Right ventricle myocardium superior (tissue), 1 donor: Measurements from ENCODE around the gene VASH2. TPM values are rescaled to one million over a fixed set of nuclear protein-coding genes. Genes with fewer than 3 reads are reported as not detected.
"Not testable (repeated sequence)": the region's sequence is repeated elsewhere in the genome, so short reads cannot be mapped to it uniquely, and the experiment has no call there.

Experiments
- ATAC-seq: fragments of 200-7000 bp; cut with Tn5 transposase; one replicate; pipeline ENCODE4 v1.9.1; 2020; ENCODE audit warnings: mild to moderate bottlenecking; ENCODE audit not compliant: poor library complexity
- DNase-seq: peaks from one replicate; pipeline ENCODE4 v3.0.0-alpha.2; 2020
- intact Hi-C: fragments of 100-400 bp; cut with DNase I; formaldehyde crosslinking; loops from one replicate; pipeline ENCODE4 v1.11.2; 2022
- long read RNA-seq: library from polyadenylated mRNA; unstranded; transcript quantifications from one replicate; pipeline ENCODE4 v2.0.0, GENCODE V29; 2021
- total RNA-seq: library from RNA; stranded (reverse); fragmentation: NEBNext Ultra II Directional; extraction: Animal tissue kit (Norgen Biotek cat#: 25700); gene quantifications from one replicate; pipeline ENCODE4 v1.2.1, GENCODE V29; 2021
- donor health status: DM: no; HTN: yes; CAD: no; lungs with severe emphysema.

Gene VASH2
- 2.2 TPM for total RNA-seq
- long read RNA-seq, partial matches to known transcripts = 0 of 2 reads
- long read RNA-seq, other reads (novel, unspliced or antisense) = 1 of 2 reads

DNA sequence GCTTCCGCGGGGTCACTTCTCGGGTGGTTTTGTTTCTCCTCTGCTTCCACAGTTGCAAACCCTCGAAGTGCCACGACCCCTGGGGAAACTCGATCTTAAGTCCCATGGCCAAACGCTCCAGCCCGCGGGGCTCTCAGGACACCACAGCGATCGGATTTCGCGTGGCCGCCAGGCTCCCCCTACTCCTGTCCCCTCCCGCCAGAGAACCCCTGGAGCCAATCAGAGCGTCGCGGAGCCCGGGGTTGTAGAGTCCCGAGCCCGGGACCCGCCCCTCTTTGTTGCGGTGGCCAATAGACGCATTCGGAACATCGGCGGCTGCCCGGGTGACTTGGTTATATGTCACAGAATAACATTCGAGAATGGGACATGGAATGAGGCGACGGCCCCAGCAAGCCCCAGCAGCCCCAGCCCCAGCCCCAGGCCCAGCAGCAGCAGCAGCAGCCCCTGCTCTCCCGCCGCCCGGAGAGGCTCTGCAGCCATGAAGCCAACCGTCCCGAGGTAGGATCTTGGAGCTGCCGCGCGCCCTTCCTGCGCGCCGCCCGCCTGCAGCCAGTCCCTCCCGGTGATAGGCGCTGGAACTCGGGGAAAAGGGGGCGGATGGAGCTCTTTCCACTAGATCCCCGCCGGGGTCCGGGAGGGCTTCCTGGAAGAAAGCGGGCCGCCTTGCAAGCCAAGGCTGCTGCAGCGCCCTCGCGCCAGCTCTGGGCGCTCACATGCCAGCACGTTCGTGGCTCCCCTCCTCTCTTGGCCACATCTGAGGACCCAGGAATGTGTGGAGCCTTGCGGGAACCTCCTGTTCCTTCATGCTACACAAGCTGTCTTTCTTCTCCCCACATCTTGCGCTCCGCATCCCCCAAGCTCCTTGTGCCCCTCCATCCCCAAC, at the start of gene VASH2:
VASH2 (plus strand) TSS at position 299 of the 883 bp plus-strand sequence. CDS start 1,002 bp downstream, outside the sequence.
- peak; percentile 99 for ATAC-seq
- intact Hi-C loops = no loop called here

DNA sequence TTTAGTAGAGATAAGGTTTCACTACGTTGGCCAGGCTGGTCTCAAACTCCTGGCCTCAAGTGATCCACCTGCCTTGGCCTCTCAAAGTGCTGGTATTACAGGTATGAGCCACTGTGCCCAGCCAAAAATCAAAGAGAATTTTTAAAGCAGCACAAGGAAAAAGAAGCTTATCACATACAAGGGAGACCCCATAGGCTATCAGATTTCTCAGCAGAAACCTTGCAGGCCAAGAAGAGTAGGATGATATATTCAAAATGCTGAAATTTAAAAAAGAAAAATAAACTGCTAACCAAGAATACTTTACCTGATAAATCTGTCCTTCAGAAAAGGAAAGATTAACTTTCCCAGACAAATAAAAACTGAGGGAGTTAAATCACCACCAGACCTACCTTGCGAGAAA, 49.1 kb upstream of the VASH2 start:
- intact Hi-C loops = no loop called here
- no peak for ATAC-seq
- DNase-seq = no peak

More for the DNA sequence above, at the start of gene VASH2:
- peak; percentile 94 for DNase-seq

DNA sequence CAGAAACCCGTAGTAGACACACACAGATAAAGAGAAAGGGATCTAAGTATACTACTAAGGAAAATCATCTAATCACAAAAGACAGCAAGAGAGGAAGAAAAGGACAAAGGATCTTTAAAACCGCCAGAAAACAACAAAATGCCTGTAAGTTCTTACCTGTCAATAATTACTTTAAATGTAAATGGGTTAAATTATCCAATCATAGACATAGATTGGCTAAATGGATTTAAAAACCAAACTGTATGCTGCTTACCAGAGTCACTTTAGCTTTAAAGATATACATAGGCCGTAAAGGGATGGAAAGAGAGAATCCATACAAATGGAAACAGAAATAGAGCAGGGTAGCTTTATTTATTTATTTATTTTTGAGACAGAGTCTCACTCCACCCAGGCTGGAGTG, 48.3 kb upstream of the VASH2 start:
- intact Hi-C loops = no loop called here
- DNase-seq = no peak

DNA sequence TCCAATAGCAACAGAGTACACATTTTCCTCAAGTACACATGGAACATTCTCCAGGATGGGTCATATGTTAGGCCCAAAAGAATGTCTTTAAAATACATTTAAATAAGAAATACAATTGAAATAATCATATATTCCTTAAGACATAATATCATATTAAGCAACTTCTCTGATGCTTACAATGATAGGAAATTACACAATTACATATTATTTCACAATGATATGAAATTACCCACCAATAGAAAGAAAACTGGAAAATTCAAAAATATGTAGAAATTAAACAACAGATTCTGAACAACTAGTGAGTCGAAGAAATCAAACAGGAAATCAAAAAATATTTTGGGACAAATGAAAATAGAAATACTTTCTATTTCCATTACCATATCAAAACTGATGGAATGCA, 46.7 kb upstream of the VASH2 start:
- intact Hi-C loops = no loop called here
- ATAC-seq (no peak), DNase-seq (no peak)

More for the DNA sequence above, 48.3 kb upstream of the VASH2 start:
- ATAC-seq = no peak

DNA sequence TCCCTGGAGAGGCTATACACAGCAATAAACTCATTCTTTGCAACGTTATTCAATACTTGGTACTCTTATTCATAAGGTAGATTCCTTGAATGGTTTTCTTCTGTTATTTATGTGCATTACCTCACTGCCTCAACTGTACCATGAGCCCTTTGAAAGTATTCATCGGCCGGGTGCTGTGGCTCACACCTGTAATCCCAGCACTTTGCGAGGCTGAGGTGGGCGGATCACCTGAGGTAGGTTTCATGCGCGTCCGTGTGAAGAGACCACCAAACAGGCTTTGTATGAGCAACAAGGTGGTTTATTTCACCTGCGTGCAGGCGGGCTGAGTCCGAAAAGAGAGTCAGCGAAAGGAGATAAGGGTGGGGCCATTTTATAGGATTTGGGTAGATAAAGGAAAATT, 42.3 kb upstream of the VASH2 start:
- intact Hi-C loops, ATAC-seq, DNase-seq: not testable (repeated sequence)

DNA sequence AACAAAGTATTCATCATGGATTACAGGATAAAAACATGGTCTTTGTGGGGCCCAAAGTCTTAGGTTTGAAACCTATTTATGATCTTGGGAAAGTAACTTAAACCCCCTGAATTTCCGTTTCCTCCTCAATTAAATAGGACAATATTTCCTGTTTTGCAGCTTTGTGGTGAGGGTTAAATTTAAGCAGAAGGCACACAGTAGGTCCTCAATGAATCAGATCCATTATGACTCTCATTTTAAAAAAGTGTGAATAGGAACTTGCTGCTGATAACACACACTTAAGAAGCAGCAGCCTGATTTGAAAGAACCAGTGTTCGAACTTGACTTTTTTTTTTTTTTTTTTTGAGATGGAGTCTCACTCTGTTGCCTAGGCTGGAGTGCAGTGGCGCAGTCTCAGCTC, 41.4 kb upstream of the VASH2 start:
- ATAC-seq (no peak), DNase-seq (no peak)
- intact Hi-C loops = no loop called here

DNA sequence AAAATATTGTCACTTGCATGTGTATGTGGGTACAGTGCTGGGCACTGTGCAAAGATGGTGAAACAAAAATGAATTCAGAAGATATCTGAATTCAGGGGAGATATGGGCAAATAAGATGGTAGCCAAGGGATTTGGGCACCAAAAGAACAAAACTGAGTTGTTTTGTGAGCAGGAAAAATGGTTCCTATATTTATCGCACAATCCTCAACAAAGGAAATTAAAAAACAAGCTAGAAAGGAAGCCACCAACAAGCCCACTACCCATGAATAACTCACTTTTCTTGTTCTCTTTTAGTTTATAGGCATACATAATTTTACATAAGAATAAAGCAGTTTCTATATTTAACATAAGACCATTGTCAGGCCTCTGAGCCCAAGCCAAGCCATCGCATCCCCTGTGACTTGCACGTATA, 40.7 kb upstream of the VASH2 start:
- ATAC-seq = no peak
- no peak for DNase-seq
- intact Hi-C loops = no loop called here

DNA sequence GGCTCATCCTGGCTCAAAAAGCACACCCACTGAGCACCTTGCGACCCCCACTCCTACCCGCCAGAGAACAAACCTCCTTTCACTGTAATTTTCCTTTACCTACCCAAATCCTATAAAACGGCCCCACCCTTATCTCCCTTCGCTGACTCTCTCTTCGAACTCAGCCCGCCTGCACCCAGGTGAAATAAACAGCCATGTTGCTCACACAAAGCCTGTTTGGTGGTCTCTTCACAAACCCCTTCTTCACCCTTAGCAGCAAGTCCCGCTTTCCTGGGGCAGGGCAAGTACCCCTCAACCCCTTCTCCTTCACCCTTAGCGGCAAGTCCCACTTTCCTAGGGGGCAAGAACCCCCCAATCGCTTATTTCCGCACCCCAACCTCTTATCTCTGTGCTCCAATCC, 40.1 kb upstream of the VASH2 start:
- ATAC-seq, DNase-seq, intact Hi-C loops: not testable (repeated sequence)

DNA sequence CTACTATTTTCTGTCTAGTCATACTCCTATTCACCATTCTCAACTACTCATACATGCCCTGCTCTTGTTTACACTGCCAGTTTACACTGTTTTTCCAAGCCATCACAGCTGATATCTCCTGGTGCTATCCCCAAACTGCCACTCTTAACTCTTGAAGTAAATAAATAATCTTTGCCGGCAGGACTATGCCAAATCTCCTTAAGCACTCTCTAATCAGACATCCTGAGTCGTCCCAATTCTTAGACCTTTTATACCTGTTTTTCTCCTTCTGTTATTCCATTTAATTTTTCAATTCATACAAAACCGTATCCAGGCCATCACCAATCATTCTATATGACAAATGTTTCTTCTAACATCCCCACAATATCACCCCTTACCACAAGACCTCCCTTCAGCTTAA, 36.7 kb upstream of the VASH2 start:
- intact Hi-C loops, ATAC-seq, DNase-seq: not testable (repeated sequence)

DNA sequence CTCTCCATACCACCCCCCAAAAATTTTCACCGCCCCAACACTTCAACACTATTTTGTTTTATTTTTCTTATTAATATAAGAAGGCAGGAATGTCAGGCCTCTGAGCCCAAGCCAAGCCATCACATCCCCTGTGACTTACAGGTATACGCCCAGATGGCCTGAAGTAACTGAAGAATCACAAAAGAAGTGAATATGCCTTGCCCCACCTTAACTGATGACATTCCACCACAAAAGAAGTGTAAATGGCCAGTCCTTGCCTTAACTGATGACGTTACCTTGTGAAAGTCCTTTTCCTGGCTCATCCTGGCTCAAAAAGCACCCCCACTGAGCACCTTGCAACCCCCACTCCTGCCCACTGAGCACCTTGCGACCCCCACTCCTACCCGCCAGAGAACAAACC, 36.2 kb upstream of the VASH2 start:
- DNase-seq, intact Hi-C loops, ATAC-seq: not testable (repeated sequence)

DNA sequence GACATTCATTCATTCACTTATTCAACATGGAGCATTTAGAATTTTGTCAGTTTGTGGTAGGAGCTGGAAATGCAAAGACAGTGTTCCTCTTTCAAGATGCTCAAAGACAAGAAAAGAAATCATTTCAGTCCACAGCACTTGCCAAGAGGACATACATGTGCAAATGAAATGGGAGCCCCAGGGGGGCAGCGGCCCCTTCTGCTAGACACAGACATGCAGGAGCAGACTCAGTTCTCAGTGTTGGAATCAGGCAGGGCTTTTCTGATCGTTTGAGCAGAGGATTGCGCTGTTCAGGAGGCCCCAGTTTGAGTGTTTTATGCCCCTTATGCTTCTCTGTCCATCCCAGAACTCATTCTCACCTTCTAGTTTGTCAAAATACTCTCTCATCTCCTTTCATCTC, 35.6 kb upstream of the VASH2 start:
- intact Hi-C loops = no loop called here
- DNase-seq (no peak), ATAC-seq (no peak)

DNA sequence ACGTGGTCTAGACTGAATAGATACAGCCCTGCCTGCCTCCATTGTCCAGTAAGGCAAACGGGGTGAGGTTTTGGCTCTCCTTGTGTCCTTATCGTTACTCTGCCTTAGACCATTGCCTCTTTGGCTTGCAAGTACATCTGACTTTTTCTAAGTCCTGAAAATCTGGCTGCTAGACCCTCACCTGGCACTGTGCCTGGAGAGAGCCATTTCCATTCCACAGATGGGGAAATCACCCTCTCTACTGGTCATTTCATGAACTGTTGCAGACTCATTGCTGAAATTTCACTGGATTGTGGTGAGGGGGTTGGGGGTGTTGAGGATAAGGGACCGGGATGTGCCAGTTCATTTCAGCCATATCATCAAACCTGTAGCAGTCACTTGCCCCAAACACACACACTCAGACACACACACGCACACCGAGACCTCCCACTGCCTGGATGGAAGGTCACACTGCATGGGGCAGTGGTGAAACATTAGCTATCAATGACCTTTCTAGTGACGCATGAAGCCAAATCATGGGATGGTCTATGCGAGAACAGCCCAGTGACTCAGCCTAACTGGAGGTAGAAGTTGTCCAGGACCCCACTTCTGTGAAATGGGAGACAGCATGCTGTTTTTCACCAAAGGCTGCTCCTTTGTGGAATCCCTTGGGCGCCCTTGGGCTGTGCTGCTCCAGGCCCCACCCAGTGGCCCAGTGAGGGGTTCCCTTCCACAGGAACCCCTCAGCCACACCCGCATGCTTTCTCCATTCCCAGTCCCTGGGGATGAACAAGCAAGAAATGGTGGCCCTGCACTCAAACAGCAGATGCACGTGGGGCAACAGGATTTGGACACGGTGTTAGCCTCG, 34.9 kb upstream of the VASH2 start:
- ATAC-seq = peak; percentile 70
- intact Hi-C loops = no loop called here
- peak; percentile 70 for DNase-seq

DNA sequence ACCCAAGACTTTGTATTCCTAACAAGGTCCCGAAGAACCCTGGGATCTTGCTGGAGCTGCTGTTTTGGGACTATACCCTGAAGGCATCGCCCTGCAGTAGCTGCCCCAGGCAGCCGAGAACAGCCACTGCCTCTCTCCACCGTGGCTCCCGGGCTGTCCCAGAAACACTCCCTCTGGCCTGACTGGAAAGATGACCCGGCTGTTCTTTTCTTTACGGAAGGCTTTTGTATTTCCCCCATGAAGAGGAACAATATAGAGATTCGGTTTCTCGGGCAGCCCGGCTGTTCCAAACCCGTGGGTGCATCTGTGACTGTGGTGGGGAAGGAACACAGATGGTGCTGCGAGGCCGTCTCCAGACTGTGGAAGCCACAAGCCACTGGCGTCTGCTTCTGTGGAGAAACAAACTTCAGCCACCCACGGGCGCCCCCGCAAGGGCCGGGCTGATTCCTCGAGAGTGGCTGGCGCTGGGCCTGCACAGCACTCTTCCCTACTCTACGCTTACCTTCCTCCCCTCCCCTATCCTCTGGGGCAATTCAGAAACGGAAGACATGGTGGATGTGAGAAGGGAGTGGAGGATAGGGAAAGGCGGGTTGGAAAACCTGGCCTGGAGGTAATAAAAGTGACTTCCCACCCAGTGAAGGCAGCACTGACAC, 33.7 kb upstream of the VASH2 start:
- intact Hi-C loops = no loop called here
- peak; percentile 69 for DNase-seq

DNA sequence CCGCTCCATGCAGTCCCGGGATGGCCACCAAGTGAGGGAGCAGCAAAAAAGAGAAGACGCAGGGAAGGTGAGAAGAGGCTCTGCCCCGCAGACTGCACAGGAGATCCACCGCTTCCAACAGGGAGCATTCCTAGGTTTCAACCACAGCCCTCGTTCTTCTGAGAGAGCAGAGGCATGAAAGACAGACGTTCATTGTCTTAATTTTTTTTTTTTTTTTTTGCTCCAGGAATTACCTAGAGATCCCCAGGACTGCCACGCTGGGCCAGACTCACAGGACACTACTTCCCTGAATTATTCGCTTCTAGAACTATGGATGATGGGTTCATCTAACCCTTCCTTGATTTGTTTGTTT, 33.2 kb upstream of the VASH2 start:
- intact Hi-C loops = no loop called here
- DNase-seq = no peak
- ATAC-seq = no peak

More for the DNA sequence above, 33.7 kb upstream of the VASH2 start:
- ATAC-seq = peak; percentile 72

DNA sequence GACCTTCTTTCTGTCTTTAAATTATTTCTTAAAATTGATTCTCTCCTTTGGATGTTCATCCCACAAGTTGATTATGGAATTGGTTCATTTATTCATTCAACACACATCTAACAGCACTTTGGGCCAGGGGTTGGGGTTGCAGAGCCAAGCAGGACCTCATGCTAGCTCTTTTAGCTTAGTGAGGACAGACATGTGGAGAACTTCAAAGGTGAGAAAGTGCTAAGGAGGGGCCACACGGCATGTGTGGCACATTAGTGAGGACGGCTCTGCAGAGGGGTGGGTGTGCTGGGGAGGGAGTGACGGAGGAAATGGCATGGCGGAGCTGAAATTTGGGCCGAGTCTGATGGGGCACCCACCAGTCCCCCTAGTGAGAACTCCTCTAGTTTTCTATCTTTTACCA, 32.5 kb upstream of the VASH2 start:
- no peak for ATAC-seq
- intact Hi-C loops = no loop called here
- DNase-seq = no peak

DNA sequence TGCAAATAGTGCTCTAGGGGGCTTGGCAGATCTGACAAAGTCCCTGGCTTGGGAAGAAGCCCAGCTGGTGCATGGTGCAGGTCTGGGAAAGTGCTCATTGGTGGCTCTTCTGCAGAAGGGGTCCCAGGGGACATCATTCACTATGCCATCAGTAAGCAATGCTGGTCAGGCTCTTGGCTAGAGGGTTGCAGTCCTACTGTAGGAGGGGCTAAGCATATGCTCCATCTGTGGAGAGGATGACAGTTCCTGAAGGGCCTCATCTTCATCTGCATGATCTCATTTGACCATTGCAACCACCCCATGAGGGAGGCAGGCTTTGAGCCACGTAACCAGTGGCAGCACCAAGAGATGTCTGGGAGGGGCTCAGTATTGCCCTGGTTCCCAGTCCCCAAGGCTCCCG, 31.5 kb upstream of the VASH2 start:
- ATAC-seq (no peak), DNase-seq (no peak)
- intact Hi-C loops = no loop called here

DNA sequence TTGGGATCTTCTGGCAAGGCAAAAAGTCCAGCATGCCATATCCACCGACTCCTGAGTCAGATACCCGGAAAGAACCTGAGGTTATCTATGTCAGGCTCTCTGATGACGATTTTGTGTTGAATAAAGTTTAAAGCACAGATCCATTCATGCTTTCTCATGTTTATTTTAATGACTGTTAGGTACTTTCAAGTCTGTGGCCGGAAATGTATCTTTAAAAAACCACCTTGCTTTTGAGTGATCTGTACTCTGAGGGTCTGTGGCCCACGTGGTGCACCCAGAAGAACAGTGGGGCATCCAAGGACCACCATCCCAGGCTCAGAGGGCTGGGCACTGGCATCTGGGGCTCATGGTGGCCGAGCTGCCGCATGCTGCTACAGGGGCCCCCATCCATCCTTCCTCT, 30.1 kb upstream of the VASH2 start:
- DNase-seq (no peak), ATAC-seq (no peak)
- intact Hi-C loops = no loop called here

DNA sequence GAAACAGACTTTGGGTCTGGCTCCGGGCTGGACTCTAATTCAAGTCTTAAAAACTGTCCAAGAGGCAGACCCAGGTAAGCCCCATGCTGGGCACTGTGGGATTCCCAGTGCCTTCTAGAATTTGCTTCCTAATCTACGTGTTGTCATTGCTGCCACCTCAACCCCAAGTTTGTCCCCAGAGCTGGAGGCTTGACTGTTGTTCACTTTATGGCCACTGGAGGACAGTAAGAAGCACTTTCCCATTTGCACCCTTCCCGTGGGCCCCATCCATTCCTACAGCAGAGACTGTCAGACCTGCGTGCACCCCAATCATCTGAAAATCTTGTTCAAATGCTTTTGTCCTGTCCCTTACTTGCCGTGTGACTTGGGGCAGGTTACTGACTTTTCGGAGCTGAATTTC, 29.4 kb upstream of the VASH2 start:
- DNase-seq = no peak
- intact Hi-C loops = no loop called here
- no peak for ATAC-seq

DNA sequence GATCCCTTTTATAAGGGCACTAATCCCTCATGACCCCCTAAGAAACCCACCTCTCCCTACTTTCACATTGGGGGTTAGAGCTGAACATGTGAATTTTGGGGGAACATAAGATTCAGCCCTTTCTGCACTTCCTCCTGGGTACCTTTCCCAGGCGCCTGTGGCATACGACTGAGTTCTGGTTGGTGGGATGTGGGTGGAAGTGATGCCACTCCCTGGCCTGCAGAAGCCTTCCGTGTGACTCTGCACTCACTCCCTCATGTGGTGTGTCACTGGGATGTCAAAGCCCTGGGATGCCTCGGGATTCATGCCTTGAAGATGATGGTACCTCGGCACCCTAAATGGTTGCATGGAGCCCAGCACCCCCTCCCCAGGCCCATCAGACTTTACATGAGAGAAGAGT, 28.3 kb upstream of the VASH2 start:
- ATAC-seq (no peak), DNase-seq (no peak)
- intact Hi-C loops = no loop called here
